Mucosa of descending colon (tissue), 3 donors: ENCODE measurements around the gene TAOK3. TPM values are rescaled to one million over a fixed set of nuclear protein-coding genes. Genes with fewer than 3 reads are reported as not detected.
"Not testable (repeated sequence)": the region's sequence is repeated elsewhere in the genome, so short reads cannot be mapped to it uniquely, and the experiment has no call there.

ENCODE experiments used
- ATAC-seq: fragments of 200-7000 bp; cut with Tn5 transposase; one replicate; pipeline ENCODE4 v1.9.1; 2020; ENCODE audit warnings: mild to moderate bottlenecking, moderate library complexity
- DNase-seq, 3 donors: peaks; one replicate each; pipeline ENCODE4 v3.0.0-alpha.2; 2020
- H3K36me3 ChIP-seq: fragments of 200-600 bp; one replicate; pipeline ENCODE4 v1.8.0; 2021; ENCODE audit warnings: low read depth, mild to moderate bottlenecking
- H3K4me1 ChIP-seq: fragments of 200-600 bp; one replicate; pipeline ENCODE4 v1.8.0; 2021; ENCODE audit warnings: low read depth, mild to moderate bottlenecking
- H3K4me3 ChIP-seq: fragments of 200-600 bp; one replicate; pipeline ENCODE4 v1.8.0; 2021; ENCODE audit warnings: mild to moderate bottlenecking
- H3K9me3 ChIP-seq: fragments of 200-600 bp; one replicate; pipeline ENCODE4 v1.8.0; 2021; ENCODE audit warnings: mild to moderate bottlenecking
- CTCF ChIP-seq: fragments of 200-600 bp; IDR thresholded peaks from one replicate; pipeline ENCODE4 v1.8.0; 2022; ENCODE audit warnings: antibody characterized with exemption, mild to moderate bottlenecking
- intact Hi-C, 2 donors: fragments of 100-400 bp; cut with DNase I in 1 of 2; cut with micrococcal nuclease in 1 of 2; formaldehyde crosslinking; loops; one replicate each; pipeline versions ENCODE4 v1.11.0 to v1.11.1; 2022; cut with DNase I, micrococcal nuclease
- total RNA-seq, 3 donors: library from RNA; stranded (reverse); fragmentation: NEBNext Ultra II Directional in 2 of 3; extraction: Animal tissue kit (Norgen Biotek cat#: 25700) in 2 of 3; gene quantifications; one replicate each; pipeline versions ENCODE4 v1.2.1 to v1.2.4, GENCODE V29; 2021 to 2023
- donor health status: DM: no; HTN: no; CAD: no; lungs with moderate emphysema.
- donor health status: DM: no; HTN: no; CAD: no.
- donor health status: DM: no; HTN: yes; CAD: no.

Gene TAOK3
- total RNA-seq, 3 donors from 2014 or later, result 49.5 to 72.3 (median 52.8) TPM

GRCh38 chr12:118271183-118271582 lies 101.5 kb downstream of the TAOK3 start:
- intact Hi-C loops, result no loop called here
- Histone ChIP-seq H3K4me3 (no peak overlapping the region), H3K4me1 (no peaks in the 10 kb centered on the region), H3K36me3 (no peaks in the 10 kb centered on the region), H3K9me3 (no peaks in the 10 kb centered on the region)
- TF ChIP-seq CTCF, result no peak
- ATAC-seq, result no peak
- no peak for DNase-seq

- ATAC-seq (no peak), DNase-seq (no peak)
- Histone ChIP-seq H3K9me3 (no peaks in the 10 kb centered on the region), H3K4me3 (no peak overlapping the region), H3K4me1 (no peaks in the 10 kb centered on the region), H3K36me3 (no peaks in the 10 kb centered on the region)
- intact Hi-C loops, result no loop called here
- no peak for TF ChIP-seq CTCF
Measured at GRCh38 chr12:118269806-118270205, 102.9 kb downstream of the TAOK3 start.

- no peaks in the 10 kb centered on the region for H3K4me1 ChIP-seq
- H3K4me3 ChIP-seq, result no peak overlapping the region
- H3K9me3 ChIP-seq, result no peaks in the 10 kb centered on the region
- ATAC-seq (no peak), DNase-seq (no peak)
- intact Hi-C loops, result no loop called here
- H3K36me3 ChIP-seq, result no peaks in the 10 kb centered on the region
- no peak for TF ChIP-seq CTCF
Measured at GRCh38 chr12:118259079-118259478, 113.6 kb downstream of the TAOK3 start.

GRCh38 chr12:118256352-118256751 lies 116.4 kb downstream of the TAOK3 start:
- Histone ChIP-seq H3K36me3 (no peaks in the 10 kb centered on the region), H3K4me3 (no peak overlapping the region), H3K9me3 (no peaks in the 10 kb centered on the region), H3K4me1 (no peaks in the 10 kb centered on the region)
- no peak for TF ChIP-seq CTCF
- ATAC-seq (no peak), DNase-seq (no peak)
- intact Hi-C loops, result no loop called here

- H3K9me3 ChIP-seq, result no peaks in the 10 kb centered on the region
- intact Hi-C loops, result no loop called here
- DNase-seq (no peak), ATAC-seq (no peak)
- H3K4me1 ChIP-seq, result no peaks in the 10 kb centered on the region
- TF ChIP-seq CTCF, result no peak
- no peaks in the 10 kb centered on the region for H3K36me3 ChIP-seq
- no peak overlapping the region for H3K4me3 ChIP-seq
Measured at GRCh38 chr12:118249547-118249946, 123.2 kb downstream of the TAOK3 start.

GRCh38 chr12:118245886-118246285 lies 126.8 kb downstream of the TAOK3 start:
- H3K4me3 ChIP-seq, ATAC-seq, intact Hi-C loops, H3K4me1 ChIP-seq, DNase-seq, H3K9me3 ChIP-seq, H3K36me3 ChIP-seq: not testable (repeated sequence)
